ENCODE measurements around the gene FARS2.

The FARS2 gene

DNA sequence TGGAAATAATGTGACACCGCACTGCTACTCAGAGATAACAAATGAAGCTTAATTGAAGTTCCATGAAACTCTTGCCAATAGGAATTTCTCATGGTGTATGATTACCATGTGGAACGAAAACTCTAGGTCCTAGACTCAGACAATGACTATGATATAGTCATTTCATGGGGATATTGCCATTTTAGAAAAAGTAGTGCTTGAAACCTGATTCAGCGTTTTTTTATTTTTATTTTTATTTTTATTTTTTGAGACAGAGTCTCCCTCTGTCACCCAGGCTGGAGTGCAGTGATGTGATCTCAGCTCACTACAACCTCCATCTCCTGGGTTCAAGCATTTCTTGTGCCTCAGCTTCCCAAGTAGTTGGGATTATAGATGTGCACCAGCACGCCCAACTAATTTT lies 253.9 kb downstream of the FARS2 start:
- H3K4me1 ChIP-seq (ENCODE audit: control insufficient read depth, insufficient read depth, low read length) = peaks cover 3% of the 10 kb centered on the region
- no peaks in the 10 kb centered on the region for H3K36me3 ChIP-seq (ENCODE audit: control insufficient read depth, insufficient read depth, low read length)
- H3K27me3 ChIP-seq (ENCODE audit: control insufficient read depth, insufficient read depth, low read length, poor library complexity, severe bottlenecking) = no peaks in the 10 kb centered on the region
- H3K9me3 ChIP-seq (ENCODE audit: control insufficient read depth, low read length) = no peaks in the 10 kb centered on the region
- WGBS, 2 experiments = 97 to 98% methylated on average over 3 to 4 of the region's 4 CpGs
- no peak overlapping the region for H3K4me3 ChIP-seq (ENCODE audit: insufficient read depth, low read depth, low read length)
- H3K27ac ChIP-seq (ENCODE audit: insufficient read depth, low read depth, low read length, poor library complexity, severe bottlenecking) = no peak overlapping the region

DNA sequence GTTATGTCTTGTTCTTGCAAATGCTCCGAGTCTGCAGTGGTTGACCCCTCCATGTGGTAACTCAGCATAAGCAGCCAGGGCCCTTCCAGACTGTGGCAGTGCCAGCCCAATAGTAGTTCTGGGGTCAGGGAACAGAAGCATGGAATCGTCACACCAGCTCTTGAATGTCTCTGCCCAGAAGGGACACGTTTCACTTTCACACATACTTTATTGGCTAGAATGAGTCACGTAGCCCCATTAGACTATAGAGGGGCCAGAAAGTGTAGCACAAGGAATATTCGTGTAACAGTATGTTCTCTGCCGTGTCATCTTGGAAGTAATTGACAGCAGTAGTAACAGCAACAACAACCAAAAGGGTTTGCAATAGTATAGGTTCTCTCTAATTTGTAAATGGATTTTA lies 254.7 kb downstream of the FARS2 start:
- Histone ChIP-seq H3K27me3 (ENCODE audit: control insufficient read depth, insufficient read depth, low read length, poor library complexity, severe bottlenecking) (no peaks in the 10 kb centered on the region), H3K36me3 (ENCODE audit: control insufficient read depth, insufficient read depth, low read length) (no peaks in the 10 kb centered on the region), H3K4me3 (ENCODE audit: insufficient read depth, low read depth, low read length) (no peak overlapping the region), H3K4me1 (ENCODE audit: control insufficient read depth, insufficient read depth, low read length) (peaks cover 3% of the 10 kb centered on the region), H3K9me3 (ENCODE audit: control insufficient read depth, low read length) (no peaks in the 10 kb centered on the region), H3K27ac (ENCODE audit: insufficient read depth, low read depth, low read length, poor library complexity, severe bottlenecking) (no peak overlapping the region)
- 92% methylated on average over 6 of the region's 6 CpGs for WGBS, 2 experiments

DNA sequence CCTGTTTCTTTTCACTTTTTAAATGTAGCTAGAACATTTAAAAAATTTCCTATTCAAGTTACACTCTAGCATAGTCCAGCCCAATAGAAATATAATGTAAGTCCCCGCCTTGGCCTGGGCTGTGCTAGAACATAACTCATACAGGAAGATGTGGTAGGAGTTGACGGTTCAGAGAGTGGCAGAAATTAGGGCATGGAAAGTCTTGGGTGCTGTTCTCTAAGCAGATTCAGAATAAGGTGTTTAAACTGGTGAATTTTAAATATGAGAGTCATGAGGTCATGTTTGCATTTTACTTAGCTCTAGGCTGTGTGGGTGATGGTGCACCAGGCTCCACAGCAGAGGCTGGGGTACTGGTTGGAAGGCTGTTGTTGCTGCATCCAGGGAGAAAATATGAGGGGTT lies 256.5 kb downstream of the FARS2 start:
- H3K4me1 ChIP-seq (ENCODE audit: control insufficient read depth, insufficient read depth, low read length) = no peaks in the 10 kb centered on the region
- H3K4me3 ChIP-seq (ENCODE audit: insufficient read depth, low read depth, low read length) = no peak overlapping the region
- WGBS, 2 experiments = 94 to 99% methylated on average over 2 of the region's 2 CpGs
- no peaks in the 10 kb centered on the region for H3K36me3 ChIP-seq (ENCODE audit: control insufficient read depth, insufficient read depth, low read length)
- no peaks in the 10 kb centered on the region for H3K27me3 ChIP-seq (ENCODE audit: control insufficient read depth, insufficient read depth, low read length, poor library complexity, severe bottlenecking)
- H3K9me3 ChIP-seq (ENCODE audit: control insufficient read depth, low read length) = no peaks in the 10 kb centered on the region
- H3K27ac ChIP-seq (ENCODE audit: insufficient read depth, low read depth, low read length, poor library complexity, severe bottlenecking) = no peak overlapping the region

DNA sequence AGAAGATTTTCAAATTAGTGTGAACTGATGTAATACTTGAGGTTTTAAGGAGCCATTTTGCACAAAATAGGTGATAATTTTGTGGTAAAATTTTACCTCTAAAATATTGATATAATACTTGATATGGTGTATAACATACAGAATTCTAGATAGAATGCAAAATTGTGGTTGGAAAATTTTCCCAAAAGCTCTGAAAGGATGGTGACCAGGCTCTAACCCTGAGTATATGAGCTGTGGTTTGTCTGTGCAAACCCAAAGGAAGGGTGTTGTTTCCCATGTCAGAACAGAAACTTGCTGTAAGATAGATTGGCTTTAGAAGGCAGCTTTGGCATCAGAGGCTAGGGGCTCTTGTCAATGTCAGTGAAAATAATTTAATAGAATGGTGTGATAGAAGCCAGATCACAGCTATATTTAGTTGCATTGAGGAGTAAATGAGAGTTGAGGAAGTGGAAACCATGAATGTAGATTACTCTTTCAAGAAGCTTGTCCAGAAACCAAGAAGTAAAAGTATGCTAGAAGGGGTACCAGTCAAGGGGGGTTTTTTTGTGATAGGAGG lies 257.7 kb downstream of the FARS2 start:
- Histone ChIP-seq H3K27ac (ENCODE audit: insufficient read depth, low read depth, low read length, poor library complexity, severe bottlenecking) (no peak overlapping the region), H3K4me1 (ENCODE audit: control insufficient read depth, insufficient read depth, low read length) (no peaks in the 10 kb centered on the region), H3K9me3 (ENCODE audit: control insufficient read depth, low read length) (no peaks in the 10 kb centered on the region), H3K4me3 (ENCODE audit: insufficient read depth, low read depth, low read length) (no peak overlapping the region), H3K36me3 (ENCODE audit: control insufficient read depth, insufficient read depth, low read length) (no peaks in the 10 kb centered on the region), H3K27me3 (ENCODE audit: control insufficient read depth, insufficient read depth, low read length, poor library complexity, severe bottlenecking) (no peaks in the 10 kb centered on the region)

DNA sequence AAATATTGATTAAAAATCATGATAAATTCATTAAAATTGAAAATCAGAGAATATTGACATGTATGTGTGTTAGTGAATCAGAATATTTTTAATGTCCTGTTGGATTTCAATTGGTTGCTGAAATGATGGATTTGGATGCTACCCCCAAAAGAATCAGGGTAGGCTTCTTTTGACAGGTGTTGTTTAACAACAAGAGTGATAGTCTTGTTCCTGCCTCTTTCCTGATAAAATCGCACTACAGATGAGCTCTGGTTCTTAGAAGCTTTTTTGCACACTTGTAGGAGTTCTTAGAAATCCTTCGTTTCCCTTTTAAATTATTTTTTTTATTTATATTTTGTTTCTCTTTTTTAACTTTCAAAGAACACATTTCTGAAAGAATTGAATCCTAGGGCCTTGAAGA lies 259.5 kb downstream of the FARS2 start:
- Histone ChIP-seq H3K4me3 (ENCODE audit: insufficient read depth, low read depth, low read length) (no peak overlapping the region), H3K9me3 (ENCODE audit: control insufficient read depth, low read length) (no peaks in the 10 kb centered on the region), H3K27me3 (ENCODE audit: control insufficient read depth, insufficient read depth, low read length, poor library complexity, severe bottlenecking) (no peaks in the 10 kb centered on the region), H3K27ac (ENCODE audit: insufficient read depth, low read depth, low read length, poor library complexity, severe bottlenecking) (no peak overlapping the region), H3K4me1 (ENCODE audit: control insufficient read depth, insufficient read depth, low read length) (no peaks in the 10 kb centered on the region), H3K36me3 (ENCODE audit: control insufficient read depth, insufficient read depth, low read length) (no peaks in the 10 kb centered on the region)
- 100% methylated on average over 1 of the region's 2 CpGs for WGBS, 2 experiments

DNA sequence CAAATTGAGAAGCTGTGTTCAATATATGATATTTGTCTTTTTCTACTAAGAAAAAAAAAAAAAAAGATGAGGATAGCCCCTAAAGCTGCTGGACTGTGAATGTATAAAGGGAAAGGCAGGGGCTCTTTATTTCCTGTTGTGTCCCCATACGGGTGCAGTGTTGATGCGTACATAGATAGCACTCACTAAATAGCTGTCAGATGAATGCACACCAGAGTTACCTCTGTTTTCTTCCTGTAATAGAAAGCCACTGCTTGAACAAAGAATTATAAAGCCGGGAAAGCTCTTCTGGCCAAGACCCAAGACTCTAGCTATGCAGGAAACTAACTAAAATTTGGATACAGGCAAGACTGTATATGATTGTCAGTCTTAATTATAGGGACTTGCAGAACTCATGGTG lies 260.0 kb downstream of the FARS2 start:
- 94 to 95% methylated on average over 3 of the region's 3 CpGs for WGBS, 2 experiments

DNA sequence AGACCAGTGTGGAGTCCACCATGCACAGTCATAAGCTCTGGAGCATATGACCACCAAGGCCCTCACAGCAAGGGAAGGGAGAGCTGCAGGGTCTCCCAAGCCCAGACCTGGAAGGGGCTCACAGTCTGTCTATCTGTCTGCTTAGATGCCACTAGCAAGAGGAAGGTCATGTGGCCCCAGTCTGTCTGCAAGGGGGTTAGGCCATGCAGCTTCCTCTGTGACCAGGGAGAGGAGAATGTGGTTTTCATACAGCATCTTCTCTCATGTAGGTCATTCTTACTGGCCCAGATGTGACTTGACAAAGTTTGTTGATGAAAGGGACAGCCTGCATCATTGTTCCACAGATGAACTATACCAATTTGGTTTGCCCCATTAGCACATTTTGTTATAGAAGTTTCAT lies 260.8 kb downstream of the FARS2 start:
- H3K4me3 ChIP-seq (ENCODE audit: insufficient read depth, low read depth, low read length) = no peak overlapping the region
- no peaks in the 10 kb centered on the region for H3K4me1 ChIP-seq (ENCODE audit: control insufficient read depth, insufficient read depth, low read length)
- no peaks in the 10 kb centered on the region for H3K36me3 ChIP-seq (ENCODE audit: control insufficient read depth, insufficient read depth, low read length)
- H3K9me3 ChIP-seq (ENCODE audit: control insufficient read depth, low read length) = no peaks in the 10 kb centered on the region
- H3K27me3 ChIP-seq (ENCODE audit: control insufficient read depth, insufficient read depth, low read length, poor library complexity, severe bottlenecking) = no peaks in the 10 kb centered on the region
- no peak overlapping the region for H3K27ac ChIP-seq (ENCODE audit: insufficient read depth, low read depth, low read length, poor library complexity, severe bottlenecking)

More for the DNA sequence above, 260.0 kb downstream of the FARS2 start:
- Histone ChIP-seq H3K4me1 (ENCODE audit: control insufficient read depth, insufficient read depth, low read length) (no peaks in the 10 kb centered on the region), H3K36me3 (ENCODE audit: control insufficient read depth, insufficient read depth, low read length) (no peaks in the 10 kb centered on the region), H3K27ac (ENCODE audit: insufficient read depth, low read depth, low read length, poor library complexity, severe bottlenecking) (no peak overlapping the region), H3K27me3 (ENCODE audit: control insufficient read depth, insufficient read depth, low read length, poor library complexity, severe bottlenecking) (no peaks in the 10 kb centered on the region), H3K4me3 (ENCODE audit: insufficient read depth, low read depth, low read length) (no peak overlapping the region), H3K9me3 (ENCODE audit: control insufficient read depth, low read length) (no peaks in the 10 kb centered on the region)

DNA sequence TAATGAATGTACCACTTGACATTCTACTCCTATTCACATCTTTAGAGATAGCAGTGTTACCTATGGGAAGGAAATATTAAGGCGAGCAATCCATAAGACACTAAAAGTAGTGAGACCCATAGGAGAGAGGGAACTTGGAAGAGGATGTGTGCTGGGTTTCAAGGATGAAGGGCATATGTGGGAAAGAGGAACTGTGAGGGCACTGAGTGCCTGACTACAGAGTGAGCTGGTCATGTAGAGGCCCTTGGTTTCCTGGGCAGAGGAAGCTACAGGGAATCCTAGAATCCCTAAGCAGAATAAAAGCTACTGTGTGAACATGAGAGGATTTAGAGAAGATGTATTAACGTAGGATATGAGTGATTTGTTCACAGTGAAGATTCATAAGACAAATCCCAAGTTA lies 262.8 kb downstream of the FARS2 start:
- no peaks in the 10 kb centered on the region for H3K9me3 ChIP-seq (ENCODE audit: control insufficient read depth, low read length)
- WGBS, 2 experiments = 90 to 100% methylated on average over 2 of the region's 2 CpGs
- no peaks in the 10 kb centered on the region for H3K4me1 ChIP-seq (ENCODE audit: control insufficient read depth, insufficient read depth, low read length)
- H3K4me3 ChIP-seq (ENCODE audit: insufficient read depth, low read depth, low read length) = no peak overlapping the region
- H3K36me3 ChIP-seq (ENCODE audit: control insufficient read depth, insufficient read depth, low read length) = no peaks in the 10 kb centered on the region
- no peak overlapping the region for H3K27ac ChIP-seq (ENCODE audit: insufficient read depth, low read depth, low read length, poor library complexity, severe bottlenecking)
- no peaks in the 10 kb centered on the region for H3K27me3 ChIP-seq (ENCODE audit: control insufficient read depth, insufficient read depth, low read length, poor library complexity, severe bottlenecking)

DNA sequence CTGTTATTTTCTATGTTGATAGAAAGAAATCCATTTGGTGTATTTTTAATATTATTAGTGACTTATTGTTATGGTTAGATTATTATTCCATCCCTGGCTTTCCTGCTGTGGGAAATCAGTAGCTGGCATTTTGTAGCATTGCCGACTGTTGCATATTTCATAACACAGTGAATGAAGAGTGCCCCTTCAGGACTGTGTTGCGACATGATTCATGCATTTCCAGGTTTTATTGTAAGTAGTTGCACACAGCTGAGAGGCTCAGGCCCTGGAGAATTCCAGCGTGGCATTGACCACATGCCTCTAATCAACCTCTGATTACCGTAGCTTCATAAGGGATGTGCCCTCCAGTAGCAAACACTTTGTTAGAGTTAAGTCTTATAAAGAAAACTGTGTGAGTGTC lies 263.9 kb downstream of the FARS2 start:
- no peaks in the 10 kb centered on the region for H3K36me3 ChIP-seq (ENCODE audit: control insufficient read depth, insufficient read depth, low read length)
- H3K27me3 ChIP-seq (ENCODE audit: control insufficient read depth, insufficient read depth, low read length, poor library complexity, severe bottlenecking) = no peaks in the 10 kb centered on the region
- 93% methylated on average over 4 of the region's 4 CpGs for WGBS, 2 experiments
- H3K27ac ChIP-seq (ENCODE audit: insufficient read depth, low read depth, low read length, poor library complexity, severe bottlenecking) = no peak overlapping the region
- H3K4me3 ChIP-seq (ENCODE audit: insufficient read depth, low read depth, low read length) = no peak overlapping the region
- no peaks in the 10 kb centered on the region for H3K9me3 ChIP-seq (ENCODE audit: control insufficient read depth, low read length)
- no peaks in the 10 kb centered on the region for H3K4me1 ChIP-seq (ENCODE audit: control insufficient read depth, insufficient read depth, low read length)

DNA sequence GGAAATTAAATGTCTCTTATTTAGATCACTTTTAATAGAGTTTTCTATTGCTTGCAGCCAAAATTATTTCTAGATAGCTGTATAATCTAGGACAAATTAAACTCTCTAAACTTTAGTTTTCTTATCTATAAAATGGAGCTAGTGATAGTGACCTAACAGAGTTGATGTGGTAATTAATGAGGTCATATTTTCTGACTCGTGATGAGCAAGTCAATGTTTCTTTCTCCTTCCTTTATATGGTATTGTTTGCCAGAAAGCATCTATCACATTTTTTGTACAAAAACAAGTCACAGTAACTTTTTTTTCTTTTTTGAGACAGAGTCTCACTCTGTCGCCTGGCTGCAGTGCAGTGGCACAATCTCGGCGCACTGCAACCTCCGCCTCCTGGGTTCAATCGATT lies 267.7 kb downstream of the FARS2 start:
- Histone ChIP-seq H3K27me3 (ENCODE audit: control insufficient read depth, insufficient read depth, low read length, poor library complexity, severe bottlenecking) (no peaks in the 10 kb centered on the region), H3K27ac (ENCODE audit: insufficient read depth, low read depth, low read length, poor library complexity, severe bottlenecking) (no peak overlapping the region), H3K9me3 (ENCODE audit: control insufficient read depth, low read length) (no peaks in the 10 kb centered on the region), H3K4me1 (ENCODE audit: control insufficient read depth, insufficient read depth, low read length) (no peaks in the 10 kb centered on the region), H3K36me3 (ENCODE audit: control insufficient read depth, insufficient read depth, low read length) (no peaks in the 10 kb centered on the region), H3K4me3 (ENCODE audit: insufficient read depth, low read depth, low read length) (no peak overlapping the region)
- WGBS, 2 experiments = 91 to 94% methylated on average over 6 of the region's 6 CpGs

DNA sequence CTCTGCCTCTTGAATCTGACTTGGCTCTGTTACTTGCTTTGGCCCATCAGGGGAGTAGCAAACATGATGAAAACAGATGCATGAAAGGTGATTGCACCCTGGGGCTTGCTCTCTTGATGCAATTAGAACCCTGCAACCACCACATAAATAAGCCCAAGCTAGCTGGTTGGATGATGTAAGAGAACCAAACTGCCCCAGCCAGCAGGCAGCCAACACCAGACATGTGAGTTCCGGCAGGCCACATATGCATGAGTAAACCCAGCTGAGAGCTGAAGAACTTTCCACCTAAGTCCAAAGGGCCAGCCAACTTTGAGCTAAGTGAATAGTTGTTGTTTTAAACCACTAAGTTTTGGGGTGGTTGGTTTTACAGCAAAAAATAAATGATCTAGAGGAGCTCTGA lies 268.4 kb downstream of the FARS2 start:
- Histone ChIP-seq H3K36me3 (ENCODE audit: control insufficient read depth, insufficient read depth, low read length) (no peaks in the 10 kb centered on the region), H3K4me3 (ENCODE audit: insufficient read depth, low read depth, low read length) (no peak overlapping the region), H3K27me3 (ENCODE audit: control insufficient read depth, insufficient read depth, low read length, poor library complexity, severe bottlenecking) (no peaks in the 10 kb centered on the region), H3K4me1 (ENCODE audit: control insufficient read depth, insufficient read depth, low read length) (no peaks in the 10 kb centered on the region), H3K27ac (ENCODE audit: insufficient read depth, low read depth, low read length, poor library complexity, severe bottlenecking) (no peak overlapping the region), H3K9me3 (ENCODE audit: control insufficient read depth, low read length) (no peaks in the 10 kb centered on the region)
- 89 to 100% methylated on average over 1 of the region's 1 CpG for WGBS, 2 experiments
